ENCODE data around the gene KAT7.
A peak's percentile ranks its signal among the peaks of the same experiment; 100 is the strongest.

KAT7 gene

DNA sequence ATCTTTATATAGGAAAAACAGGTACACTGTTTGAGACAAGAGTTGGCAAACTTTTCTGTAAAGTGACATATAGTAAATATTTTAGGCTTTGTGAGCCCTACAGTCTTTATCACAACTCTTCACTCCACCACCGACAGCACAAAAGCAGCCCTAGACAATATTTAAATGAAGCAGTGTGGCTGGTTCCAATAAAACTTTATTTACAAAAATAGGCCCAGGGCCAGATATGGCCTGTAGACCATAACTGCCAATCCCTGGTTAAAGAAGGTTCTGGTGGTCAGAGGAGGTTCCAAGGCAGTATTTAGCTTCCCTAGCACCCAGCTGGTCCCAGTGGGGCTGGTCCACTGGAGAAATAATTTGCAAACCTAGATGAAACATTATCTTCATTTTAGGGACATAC, 28.2 kb upstream of the KAT7 start:
- H3K4me3 ChIP-seq (ENCODE audit: low read depth in 1 of 5, low read length in 5 of 5) = no peak overlapping the region
- peaks cover 0 to 3% (median 0%) of the 10 kb centered on the region in 5 donors for H3K36me3 ChIP-seq (ENCODE audit: control insufficient read depth in 5 of 5, insufficient read depth in 5 of 5, low read length in 5 of 5)
- H3K9me3 ChIP-seq (ENCODE audit: control insufficient read depth in 5 of 5, low read length in 5 of 5) = no peaks in the 10 kb centered on the region
- no peak overlapping the region for H3K27ac ChIP-seq (ENCODE audit: low read depth, low read length)
- H3K4me1 ChIP-seq (ENCODE audit: control insufficient read depth in 5 of 5, insufficient read depth in 5 of 5, low read length in 5 of 5) = peaks cover 0 to 37% (median 35%) of the 10 kb centered on the region in 5 donors
- no peak overlapping the region for H3K9ac ChIP-seq (ENCODE audit: low read length in 5 of 5)
- H3K27me3 ChIP-seq (ENCODE audit: control insufficient read depth in 5 of 5, insufficient read depth in 4 of 5, low read length in 5 of 5) = no peaks in the 10 kb centered on the region

GRCh38 chr17:49760932-49761558, 27.4 kb upstream of the KAT7 start:
- H3K4me1 ChIP-seq (ENCODE audit: control insufficient read depth in 5 of 5, insufficient read depth in 5 of 5, low read length in 5 of 5) = peaks cover 0 to 37% (median 35%) of the 10 kb centered on the region in 5 donors
- no peak overlapping the region for H3K9ac ChIP-seq (ENCODE audit: low read length in 5 of 5)
- H3K36me3 ChIP-seq (ENCODE audit: control insufficient read depth in 5 of 5, insufficient read depth in 5 of 5, low read length in 5 of 5) = peaks cover 0 to 3% (median 0%) of the 10 kb centered on the region in 5 donors
- H3K27ac ChIP-seq (ENCODE audit: low read depth, low read length) = no peak overlapping the region
- no peak overlapping the region for H3K4me3 ChIP-seq (ENCODE audit: low read depth in 1 of 5, low read length in 5 of 5)
- no peaks in the 10 kb centered on the region for H3K9me3 ChIP-seq (ENCODE audit: control insufficient read depth in 5 of 5, low read length in 5 of 5)
- H3K27me3 ChIP-seq (ENCODE audit: control insufficient read depth in 5 of 5, insufficient read depth in 4 of 5, low read length in 5 of 5) = no peaks in the 10 kb centered on the region

DNA sequence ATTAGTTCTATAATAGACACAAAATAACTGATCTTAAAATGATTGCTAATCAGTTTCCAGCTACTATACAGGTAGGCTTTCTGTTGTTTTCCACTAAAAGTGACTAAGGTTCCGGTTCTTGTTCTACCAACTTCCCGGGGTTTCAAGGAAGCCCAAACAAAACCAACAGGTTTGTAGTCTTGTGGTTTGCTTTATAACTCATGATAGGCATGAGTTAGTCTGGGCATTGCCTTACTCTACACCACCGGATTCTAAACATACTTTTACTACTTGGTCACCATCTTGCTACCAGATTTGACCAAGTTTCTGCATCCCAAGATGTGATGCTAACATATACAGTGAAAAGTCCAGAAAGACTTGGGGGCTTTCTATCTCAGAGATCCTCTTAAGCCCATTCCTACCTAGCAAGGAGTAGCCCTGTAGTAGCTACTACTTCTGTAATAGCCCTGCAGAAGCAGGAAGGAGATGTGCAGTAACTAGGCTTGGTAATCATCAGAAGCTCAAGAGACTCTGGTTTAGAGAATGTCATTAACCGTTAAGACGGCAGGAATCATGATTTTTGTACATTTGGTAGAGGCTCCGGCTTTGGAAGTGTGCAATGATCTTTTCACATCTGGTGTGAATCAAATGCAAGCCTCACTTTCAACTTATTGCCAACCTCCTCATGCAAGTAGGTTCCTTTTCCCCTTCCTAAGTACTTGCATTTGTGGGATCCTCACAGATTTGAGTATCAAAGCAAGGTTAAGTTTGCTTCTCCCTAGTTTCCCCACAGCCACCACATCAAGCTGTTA, 26.1 kb upstream of the KAT7 start:
- no peaks in the 10 kb centered on the region for H3K27me3 ChIP-seq (ENCODE audit: control insufficient read depth in 5 of 5, insufficient read depth in 4 of 5, low read length in 5 of 5)
- no peak overlapping the region for H3K9ac ChIP-seq (ENCODE audit: low read length in 5 of 5)
- H3K4me3 ChIP-seq (ENCODE audit: low read depth in 1 of 5, low read length in 5 of 5) = peak overlapping the region in 4 of 5 donors; percentile 69 to 79 (median 74)
- H3K27ac ChIP-seq (ENCODE audit: low read depth, low read length) = no peak overlapping the region
- peaks cover 0 to 3% (median 0%) of the 10 kb centered on the region in 5 donors for H3K36me3 ChIP-seq (ENCODE audit: control insufficient read depth in 5 of 5, insufficient read depth in 5 of 5, low read length in 5 of 5)
- no peaks in the 10 kb centered on the region for H3K9me3 ChIP-seq (ENCODE audit: control insufficient read depth in 5 of 5, low read length in 5 of 5)
- H3K4me1 ChIP-seq (ENCODE audit: control insufficient read depth in 5 of 5, insufficient read depth in 5 of 5, low read length in 5 of 5) = peaks cover 0 to 29% (median 25%) of the 10 kb centered on the region in 5 donors

DNA sequence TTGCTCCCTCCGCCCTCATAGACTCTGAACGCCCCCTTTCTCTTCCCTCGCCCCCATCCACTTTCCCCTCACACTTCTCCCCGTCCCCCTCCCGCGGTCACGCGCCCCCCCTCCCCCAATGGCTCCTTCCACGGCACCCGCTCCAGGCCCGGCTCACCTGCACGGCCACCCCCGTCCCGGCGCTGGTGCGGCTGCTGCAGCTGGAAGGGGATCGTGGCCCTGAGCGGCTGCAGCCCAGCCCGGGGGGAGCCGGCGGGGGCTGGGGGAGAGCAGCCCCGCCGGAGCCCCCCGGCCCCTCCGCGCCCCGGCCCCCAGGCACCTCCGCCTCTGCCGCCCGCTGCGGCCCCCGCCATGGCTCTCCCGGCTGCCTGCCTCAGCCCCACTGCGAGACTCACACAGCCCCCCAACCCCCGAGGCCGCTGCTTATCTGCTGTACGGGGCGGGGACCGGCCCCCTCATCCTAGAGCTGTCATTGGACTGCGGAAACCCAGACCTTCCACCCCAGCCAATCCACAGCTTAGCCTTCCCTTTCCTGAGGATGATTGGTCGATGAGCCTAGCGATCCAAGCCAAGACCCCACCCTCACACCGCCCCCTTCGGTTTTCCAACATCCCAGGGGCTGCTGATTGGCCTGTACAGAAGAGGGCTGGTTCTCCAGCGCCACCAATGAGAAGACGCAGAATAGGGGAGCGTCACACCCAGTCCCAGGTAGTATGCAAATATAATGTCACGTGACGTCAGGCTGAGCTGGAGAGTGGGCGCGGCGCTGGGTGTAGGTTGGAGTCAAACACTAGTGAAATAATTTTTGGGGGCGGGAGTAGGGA, 24.5 kb upstream of the KAT7 start, which contains the start of gene FAM117A:
TSS of gene FAM117A (minus strand) at position 397 of the 824 bp plus-strand sequence. CDS start at position 353, 44 bp downstream.
- Histone ChIP-seq H3K4me1 (ENCODE audit: control insufficient read depth in 5 of 5, insufficient read depth in 5 of 5, low read length in 5 of 5) (peaks cover 0 to 28% (median 24%) of the 10 kb centered on the region in 5 donors), H3K9ac (ENCODE audit: low read length in 5 of 5) (peak within 1 kb of the TSS in 2 of 5 donors; percentile 63 to 73), H3K36me3 (ENCODE audit: control insufficient read depth in 5 of 5, insufficient read depth in 5 of 5, low read length in 5 of 5) (no peaks in the 10 kb centered on the region), H3K4me3 (ENCODE audit: low read depth in 1 of 5, low read length in 5 of 5) (peak within 1 kb of the TSS; percentile 69 to 85 (median 78)), H3K9me3 (ENCODE audit: control insufficient read depth in 5 of 5, low read length in 5 of 5) (no peaks in the 10 kb centered on the region), H3K27ac (ENCODE audit: low read depth, low read length) (no peak within 1 kb of the TSS), H3K27me3 (ENCODE audit: control insufficient read depth in 5 of 5, insufficient read depth in 4 of 5, low read length in 5 of 5) (no peaks in the 10 kb centered on the region)

GRCh38 chr17:49764559-49765180, 23.8 kb upstream of the KAT7 start:
- Histone ChIP-seq H3K4me1 (ENCODE audit: control insufficient read depth in 5 of 5, insufficient read depth in 5 of 5, low read length in 5 of 5) (peaks cover 0 to 25% (median 24%) of the 10 kb centered on the region in 5 donors), H3K27me3 (ENCODE audit: control insufficient read depth in 5 of 5, insufficient read depth in 4 of 5, low read length in 5 of 5) (no peaks in the 10 kb centered on the region), H3K36me3 (ENCODE audit: control insufficient read depth in 5 of 5, insufficient read depth in 5 of 5, low read length in 5 of 5) (no peaks in the 10 kb centered on the region), H3K4me3 (ENCODE audit: low read depth in 1 of 5, low read length in 5 of 5) (peak overlapping the region; percentile 61 to 85 (median 71)), H3K9me3 (ENCODE audit: control insufficient read depth in 5 of 5, low read length in 5 of 5) (no peaks in the 10 kb centered on the region), H3K27ac (ENCODE audit: low read depth, low read length) (no peak overlapping the region), H3K9ac (ENCODE audit: low read length in 5 of 5) (no peak overlapping the region)

GRCh38 chr17:49766918-49767530, 21.5 kb upstream of the KAT7 start:
- peaks cover 0 to 25% (median 23%) of the 10 kb centered on the region in 5 donors for H3K4me1 ChIP-seq (ENCODE audit: control insufficient read depth in 5 of 5, insufficient read depth in 5 of 5, low read length in 5 of 5)
- no peaks in the 10 kb centered on the region for H3K9me3 ChIP-seq (ENCODE audit: control insufficient read depth in 5 of 5, low read length in 5 of 5)
- no peak overlapping the region for H3K4me3 ChIP-seq (ENCODE audit: low read depth in 1 of 5, low read length in 5 of 5)
- no peaks in the 10 kb centered on the region for H3K36me3 ChIP-seq (ENCODE audit: control insufficient read depth in 5 of 5, insufficient read depth in 5 of 5, low read length in 5 of 5)
- no peak overlapping the region for H3K27ac ChIP-seq (ENCODE audit: low read depth, low read length)
- no peaks in the 10 kb centered on the region for H3K27me3 ChIP-seq (ENCODE audit: control insufficient read depth in 5 of 5, insufficient read depth in 4 of 5, low read length in 5 of 5)
- H3K9ac ChIP-seq (ENCODE audit: low read length in 5 of 5) = no peak overlapping the region

- H3K4me1 ChIP-seq (ENCODE audit: control insufficient read depth in 5 of 5, insufficient read depth in 5 of 5, low read length in 5 of 5) = peaks cover 9 to 35% (median 29%) of the 10 kb centered on the region in 5 donors
- no peaks in the 10 kb centered on the region for H3K36me3 ChIP-seq (ENCODE audit: control insufficient read depth in 5 of 5, insufficient read depth in 5 of 5, low read length in 5 of 5)
- H3K9me3 ChIP-seq (ENCODE audit: control insufficient read depth in 5 of 5, low read length in 5 of 5) = no peaks in the 10 kb centered on the region
- no peaks in the 10 kb centered on the region for H3K27me3 ChIP-seq (ENCODE audit: control insufficient read depth in 5 of 5, insufficient read depth in 4 of 5, low read length in 5 of 5)
- H3K27ac ChIP-seq (ENCODE audit: low read depth, low read length) = peak overlapping the region; percentile 63
- no peak overlapping the region for H3K9ac ChIP-seq (ENCODE audit: low read length in 5 of 5)
- no peak overlapping the region for H3K4me3 ChIP-seq (ENCODE audit: low read depth in 1 of 5, low read length in 5 of 5)
These were observed 12.8 kb upstream of the KAT7 start for GRCh38 chr17:49775546-49776260.

- Histone ChIP-seq H3K9me3 (ENCODE audit: control insufficient read depth in 5 of 5, low read length in 5 of 5) (no peaks in the 10 kb centered on the region), H3K27ac (ENCODE audit: low read depth, low read length) (peak overlapping the region; percentile 63), H3K9ac (ENCODE audit: low read length in 5 of 5) (peak overlapping the region in 3 of 5 donors; percentile 6 to 30 (median 16)), H3K4me3 (ENCODE audit: low read depth in 1 of 5, low read length in 5 of 5) (peak overlapping the region in 1 of 5 donors; percentile 11), H3K27me3 (ENCODE audit: control insufficient read depth in 5 of 5, insufficient read depth in 4 of 5, low read length in 5 of 5) (no peaks in the 10 kb centered on the region), H3K4me1 (ENCODE audit: control insufficient read depth in 5 of 5, insufficient read depth in 5 of 5, low read length in 5 of 5) (peaks cover 9 to 35% (median 29%) of the 10 kb centered on the region in 5 donors), H3K36me3 (ENCODE audit: control insufficient read depth in 5 of 5, insufficient read depth in 5 of 5, low read length in 5 of 5) (no peaks in the 10 kb centered on the region)
These were observed 11.8 kb upstream of the KAT7 start for GRCh38 chr17:49776551-49777300.
